Mesenteric fat pad (tissue), 1 donor: ENCODE data around the gene DKC1. TPM values are rescaled to one million over a fixed set of nuclear protein-coding genes. Genes with fewer than 3 reads are reported as not detected.

ENCODE experiments used
- DNase-seq: peaks from one replicate; pipeline ENCODE4 v3.0.0-alpha.2; 2020; ENCODE audit warnings: low spot score
- long read RNA-seq: library from polyadenylated mRNA; unstranded; transcript quantifications from one replicate; pipeline ENCODE4 v2.0.0, GENCODE V29; 2020
- total RNA-seq: library from RNA; stranded (reverse); fragmentation: NEBNext Ultra II Directional; extraction: Animal tissue kit (Norgen Biotek cat#: 25700); gene quantifications from one replicate; pipeline ENCODE4 v1.2.1, GENCODE V29; 2021
- donor health status: DM: yes; HTN: yes; CAD: no.

Gene DKC1
- total RNA-seq: 46.8 TPM
- long read RNA-seq, transcript DKC1-201 (15 exons, 2,577 nt): major isoform, 51 of 234 reads
- long read RNA-seq, partial matches to known transcripts: 174 of 234 reads
- long read RNA-seq, other reads (novel, unspliced or antisense): 9 of 234 reads

DNA sequence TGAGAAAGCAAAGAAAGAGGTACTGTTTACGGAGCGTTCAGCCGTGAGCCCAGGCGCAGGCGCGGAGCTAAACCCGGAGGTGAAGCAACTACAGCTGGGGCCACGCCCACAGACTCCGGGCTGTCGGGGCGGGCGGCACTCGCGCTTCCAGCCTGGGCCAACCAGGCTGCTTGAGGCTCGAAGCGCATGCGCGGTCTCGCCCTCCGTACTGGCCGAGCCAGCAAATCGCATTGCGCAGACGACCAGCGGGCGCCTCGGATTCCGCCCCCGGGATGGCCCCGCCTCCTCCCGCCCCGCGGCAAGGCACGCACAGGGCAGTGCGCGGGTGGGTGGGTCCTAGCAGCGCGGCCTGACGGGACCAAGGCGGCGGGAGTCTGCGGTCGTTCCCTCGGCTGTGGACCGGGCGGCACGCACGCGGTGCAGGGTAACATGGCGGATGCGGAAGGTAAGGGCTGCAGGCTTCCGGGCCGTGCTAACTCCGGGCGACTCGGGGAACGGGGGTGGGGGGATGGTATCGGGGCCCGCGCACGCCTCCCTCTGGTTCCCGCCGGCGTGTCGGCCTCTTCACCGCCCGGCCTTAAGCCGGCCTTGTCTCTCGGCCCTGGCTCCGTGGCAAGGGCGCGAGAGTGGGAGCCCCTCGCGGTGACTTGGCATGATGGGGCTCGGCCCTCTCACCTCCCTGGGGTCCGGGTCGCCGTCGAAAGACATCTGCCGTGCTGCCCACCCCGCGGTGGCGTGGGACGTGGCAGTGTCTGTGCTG lies at the start of gene DKC1:
Gene DKC1 (plus strand): TSS at position 328 of the 760 bp plus-strand sequence. CDS start 102 bp downstream, at position 430.
- DNase-seq: peak; percentile 98

DNA sequence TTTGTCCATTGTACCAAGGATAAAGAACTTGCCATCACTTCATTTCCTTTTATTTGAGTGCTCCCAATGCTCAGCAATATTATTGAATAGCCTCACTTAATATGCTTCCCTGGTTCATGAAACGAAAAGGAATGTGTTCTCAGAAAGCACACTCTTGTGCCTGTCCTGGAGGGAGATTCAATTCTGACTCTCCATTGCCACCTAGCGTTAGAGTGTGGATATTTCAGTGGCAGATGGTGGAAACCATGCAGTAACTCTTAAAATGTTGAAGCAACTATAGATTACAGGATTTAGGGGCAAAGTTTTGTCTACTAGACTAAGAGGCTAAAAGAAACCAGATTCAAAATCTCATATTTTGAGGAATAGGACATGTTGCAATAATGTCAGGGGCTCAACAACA lies 47.7 kb upstream of the DKC1 start:
- no peak for DNase-seq

DNA sequence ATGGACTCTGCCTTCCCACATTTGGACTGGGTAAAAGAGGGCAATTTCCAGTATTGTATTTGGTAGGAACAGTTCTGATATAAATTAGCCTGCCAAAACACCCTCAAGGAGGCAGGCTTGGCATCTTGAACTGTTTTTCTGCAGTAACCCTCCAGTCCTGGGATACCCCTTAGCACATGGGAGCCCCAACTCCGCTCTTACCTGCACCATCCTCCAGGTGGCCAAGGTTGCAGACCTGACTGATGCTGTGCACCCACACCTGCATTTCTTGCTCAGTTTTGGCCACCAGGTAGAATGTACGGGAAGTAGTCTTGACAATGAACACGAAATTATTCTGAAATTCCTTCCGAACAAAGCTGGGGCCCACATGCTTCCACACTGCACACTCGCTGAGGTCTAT lies 46.8 kb upstream of the DKC1 start:
- DNase-seq: no peak

DNA sequence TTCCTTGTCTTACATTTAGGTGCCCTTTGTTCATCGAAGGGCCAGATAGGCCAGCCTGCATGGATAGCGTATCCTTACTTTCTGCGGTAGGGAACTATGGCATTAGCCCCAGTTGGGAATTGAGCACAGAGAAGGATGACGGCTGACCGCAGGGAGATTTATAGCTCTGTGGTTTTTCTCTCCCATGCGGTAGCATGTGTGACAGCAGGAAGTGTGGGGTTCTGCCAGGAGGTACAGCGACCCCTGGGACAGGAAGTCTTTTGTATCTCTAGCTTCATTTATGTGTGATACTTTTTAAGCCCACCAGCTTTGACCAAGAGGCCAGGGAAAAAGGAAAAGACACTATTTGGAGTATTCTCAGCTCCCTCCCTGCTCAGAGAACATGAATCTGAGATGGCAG lies 44.8 kb upstream of the DKC1 start:
- no peak for DNase-seq

DNA sequence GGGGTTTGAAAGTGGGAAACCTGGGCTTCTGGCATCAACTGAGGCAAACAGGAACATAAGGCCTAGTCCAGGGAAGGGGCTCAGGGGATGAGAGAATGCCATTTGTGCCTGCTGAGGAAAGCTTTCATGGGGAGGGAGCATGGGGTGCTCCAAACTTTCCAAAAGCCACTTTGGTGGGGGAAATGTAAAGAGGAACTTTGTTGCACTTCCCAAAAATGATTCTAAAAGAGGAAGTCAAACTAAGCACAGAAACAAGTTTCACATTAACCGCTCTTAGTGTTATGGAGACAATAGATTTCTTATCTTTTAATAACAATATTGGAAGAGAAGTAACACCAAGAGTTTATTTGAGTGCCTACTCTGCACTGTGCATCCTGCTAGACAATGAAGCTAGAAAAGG lies 44.0 kb upstream of the DKC1 start:
- DNase-seq: no peak

DNA sequence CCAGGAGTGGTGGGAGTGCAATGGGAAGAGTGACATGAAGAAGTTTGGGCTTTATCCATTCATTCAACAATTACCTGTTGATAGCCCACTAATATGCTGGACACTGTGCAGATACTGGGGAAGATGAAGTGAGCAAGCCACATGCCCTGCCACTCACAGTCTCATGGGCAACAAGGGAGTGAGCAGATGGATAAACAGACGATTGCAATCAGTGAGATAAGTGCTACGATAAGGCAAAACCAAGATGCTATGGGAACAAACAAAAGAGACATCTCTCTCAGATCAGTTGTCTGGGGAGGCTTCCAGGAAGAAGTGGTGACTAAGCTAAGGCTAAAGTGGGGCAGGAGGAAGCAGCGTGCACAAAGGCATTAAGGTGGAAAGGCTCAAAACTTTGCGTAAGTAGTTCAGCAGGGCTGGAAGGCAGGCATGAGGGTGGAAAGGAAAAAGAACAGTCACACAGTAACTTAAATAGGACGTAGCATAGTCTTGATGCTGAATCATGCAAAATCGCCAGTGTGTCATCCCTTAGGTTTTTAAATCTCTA lies 43.5 kb upstream of the DKC1 start:
- no peak for DNase-seq

DNA sequence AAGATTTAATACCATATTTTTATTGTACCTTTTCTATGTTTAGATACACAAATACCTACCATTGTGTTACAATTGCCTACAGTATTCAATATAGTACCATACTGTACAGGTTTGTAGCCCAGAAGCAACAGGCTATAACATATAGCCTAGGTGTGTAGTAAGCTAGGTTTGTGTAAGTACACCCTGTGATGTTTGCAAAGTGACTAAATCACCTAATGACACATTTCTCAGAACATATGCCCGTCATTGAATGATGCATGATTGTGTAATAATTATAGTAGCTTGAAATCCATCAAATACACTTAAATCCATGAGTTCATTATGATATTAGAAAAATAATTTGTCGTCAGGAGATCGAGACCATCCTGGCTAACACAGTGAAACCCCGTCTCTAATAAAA lies 42.6 kb upstream of the DKC1 start:
- no peak for DNase-seq

DNA sequence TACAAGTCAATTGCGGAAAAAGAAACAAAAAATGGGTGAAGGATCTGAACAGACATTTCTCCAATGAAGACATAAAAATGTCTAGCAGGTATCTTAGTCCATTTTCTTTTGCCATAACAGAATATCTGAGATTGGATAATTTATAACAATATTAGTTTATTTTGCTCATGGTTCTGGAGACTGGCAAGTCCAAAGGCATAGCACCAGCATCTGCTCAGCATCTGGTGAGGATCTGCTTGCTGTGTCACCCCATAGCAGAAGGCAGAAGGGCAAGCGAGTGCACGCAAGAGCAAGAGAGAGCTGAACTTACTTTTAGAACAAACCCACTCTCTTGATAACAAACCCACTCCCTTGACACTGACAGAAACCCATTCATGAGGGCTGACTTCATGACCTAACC lies 41.5 kb upstream of the DKC1 start:
- no peak for DNase-seq

DNA sequence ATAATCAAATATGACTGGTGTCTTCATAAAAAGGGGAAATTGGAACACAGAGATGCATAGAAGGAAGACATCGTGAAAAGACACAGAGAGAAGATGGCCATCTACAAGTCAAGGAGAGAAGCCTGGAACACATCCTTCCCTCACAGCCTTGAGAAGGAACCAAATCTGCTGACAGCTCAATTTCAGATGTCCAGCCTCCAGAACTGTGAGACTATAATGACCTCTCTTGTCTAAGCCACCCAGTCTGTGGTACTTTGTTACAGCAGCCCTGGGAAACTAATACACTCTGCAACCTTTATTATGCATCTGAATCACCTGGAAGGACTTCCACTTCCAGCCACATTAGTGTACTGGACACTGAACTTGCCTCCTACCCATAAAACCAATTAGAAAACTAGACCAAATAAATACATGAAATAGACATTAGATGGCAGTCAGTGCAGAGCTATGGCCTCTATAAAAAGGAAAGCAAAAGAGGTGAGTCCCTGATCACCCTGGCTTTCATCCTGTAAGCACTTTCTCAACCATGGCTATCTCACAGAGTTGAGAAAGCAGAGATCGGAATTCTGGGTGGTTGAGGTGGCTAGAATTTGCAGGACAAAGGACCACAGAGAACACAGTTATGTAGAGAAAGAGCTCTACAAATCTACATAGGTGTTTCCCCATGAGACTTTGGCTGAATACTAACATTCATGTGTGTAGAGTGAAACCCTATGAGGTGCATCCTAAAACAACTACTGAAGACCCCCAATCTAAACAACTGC lies 37.5 kb upstream of the DKC1 start:
- DNase-seq: no peak

DNA sequence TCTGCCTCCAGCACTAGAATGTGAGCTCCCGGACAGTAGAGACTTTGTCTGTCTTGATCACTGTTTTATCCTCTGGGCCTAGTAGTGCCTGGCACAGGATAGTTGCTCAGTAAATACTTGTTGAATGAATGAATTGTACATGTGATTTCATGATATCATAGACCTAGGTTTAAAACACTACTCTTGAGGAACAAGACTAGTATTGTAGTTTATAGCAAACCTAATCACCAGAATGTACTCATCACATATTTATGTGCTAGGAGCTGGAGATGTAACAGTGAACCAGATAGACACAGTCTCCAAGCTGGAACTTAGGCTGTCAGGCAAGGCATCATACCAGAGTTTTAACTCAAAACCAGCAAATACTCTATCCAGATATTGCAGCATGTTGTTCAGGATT lies 35.2 kb upstream of the DKC1 start:
- DNase-seq: no peak

DNA sequence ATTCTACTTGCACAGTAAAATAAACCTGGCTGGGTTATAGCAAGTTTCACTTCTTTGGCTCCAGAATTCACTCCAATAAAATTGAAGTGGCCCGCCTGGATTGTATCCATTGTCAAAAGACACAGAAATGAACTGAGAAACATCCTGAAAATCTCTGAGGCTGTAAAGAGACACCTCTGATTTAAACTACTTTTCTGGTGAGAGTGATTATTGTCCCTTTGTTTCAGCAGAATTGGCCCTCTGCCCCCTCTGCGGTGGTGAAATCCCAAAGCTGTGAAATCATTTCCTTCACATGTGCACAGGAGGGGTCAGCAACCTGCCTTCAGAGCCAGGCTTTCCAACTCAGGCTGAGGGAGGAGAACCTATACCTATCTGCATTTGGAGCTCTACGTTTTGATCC lies 34.8 kb upstream of the DKC1 start:
- no peak for DNase-seq

DNA sequence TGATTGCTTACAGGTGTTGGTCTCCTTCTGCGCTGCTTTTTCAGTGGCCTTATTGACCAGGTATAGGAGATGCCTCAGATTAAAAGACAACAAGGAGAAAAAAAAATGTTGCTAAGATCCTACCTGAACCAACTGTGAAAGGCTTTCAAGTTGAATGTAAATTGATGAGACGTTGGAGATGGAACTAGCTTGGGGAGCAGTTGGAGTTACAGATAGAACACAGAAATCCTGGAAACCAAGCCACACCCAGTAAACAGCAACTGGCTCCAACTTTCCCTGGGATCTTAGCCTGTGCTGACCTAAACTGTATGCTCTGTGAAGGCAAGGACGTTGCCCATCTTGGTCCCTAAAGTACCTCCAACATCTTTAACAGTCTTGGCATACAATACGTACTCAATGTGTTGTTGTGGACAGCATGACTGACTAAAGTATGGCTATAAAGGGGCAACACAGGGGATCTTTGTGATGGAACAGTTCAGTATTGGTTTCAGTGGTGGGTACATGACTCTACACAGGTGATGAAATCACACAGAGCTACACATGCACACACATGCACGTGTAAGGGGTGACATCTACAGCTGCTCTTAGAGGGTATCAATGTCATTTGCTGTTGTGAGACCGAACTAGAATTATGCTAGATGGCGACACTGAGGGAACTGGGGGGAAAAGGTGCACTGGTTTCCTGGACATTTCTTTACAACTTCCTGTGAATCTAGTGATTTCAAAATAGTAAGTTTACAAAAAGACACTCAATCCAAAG lies 34.1 kb upstream of the DKC1 start:
- no peak for DNase-seq

DNA sequence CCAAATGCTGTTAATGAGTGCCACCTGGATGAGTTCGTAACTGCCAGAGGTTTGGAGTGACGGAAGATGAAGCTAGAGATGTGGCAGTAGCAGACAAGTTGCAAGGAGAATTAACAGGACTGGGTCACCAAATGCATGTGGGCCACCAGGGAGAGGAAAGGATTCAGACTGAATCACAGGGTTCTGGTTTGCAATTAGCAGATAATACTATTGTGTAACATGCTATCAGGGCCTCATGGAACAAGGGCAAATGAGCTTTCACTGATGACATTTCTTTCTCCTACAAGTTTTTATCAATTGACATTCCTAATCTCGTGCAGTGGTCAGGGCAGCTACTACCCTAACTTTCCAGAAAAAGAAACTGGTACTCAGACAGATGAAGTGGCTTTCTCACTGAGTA lies 33.2 kb upstream of the DKC1 start:
- no peak for DNase-seq

DNA sequence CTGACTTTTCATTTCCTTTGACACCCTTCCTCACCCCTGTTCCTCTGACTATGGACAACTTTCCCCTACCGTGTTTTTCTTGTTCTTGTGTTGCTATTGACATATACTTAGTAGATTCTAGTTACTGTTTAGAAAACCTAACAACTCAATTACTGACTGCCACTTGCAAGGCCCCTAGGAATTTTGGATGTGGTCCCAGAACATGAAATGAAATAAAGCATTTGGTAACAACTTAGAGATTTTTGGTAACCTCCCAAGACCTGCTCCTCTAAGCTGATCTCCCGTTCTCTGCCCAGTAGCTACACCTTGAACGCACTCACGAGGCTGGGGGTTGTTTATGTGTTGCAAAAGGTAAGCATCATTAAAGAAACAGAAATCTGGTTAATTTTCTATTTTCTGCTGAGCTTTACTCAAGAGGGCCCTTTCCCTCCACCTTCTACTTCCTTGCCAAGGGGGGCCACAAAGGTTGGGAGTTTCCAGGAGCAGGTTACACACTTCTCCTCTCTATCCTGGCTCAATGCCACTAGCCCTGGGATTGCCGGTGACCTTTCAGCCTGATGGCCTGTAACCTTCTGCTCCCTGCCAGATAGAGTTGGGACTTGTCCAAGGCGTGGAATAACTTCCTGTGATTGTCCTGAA lies 32.3 kb upstream of the DKC1 start:
- no peak for DNase-seq

DNA sequence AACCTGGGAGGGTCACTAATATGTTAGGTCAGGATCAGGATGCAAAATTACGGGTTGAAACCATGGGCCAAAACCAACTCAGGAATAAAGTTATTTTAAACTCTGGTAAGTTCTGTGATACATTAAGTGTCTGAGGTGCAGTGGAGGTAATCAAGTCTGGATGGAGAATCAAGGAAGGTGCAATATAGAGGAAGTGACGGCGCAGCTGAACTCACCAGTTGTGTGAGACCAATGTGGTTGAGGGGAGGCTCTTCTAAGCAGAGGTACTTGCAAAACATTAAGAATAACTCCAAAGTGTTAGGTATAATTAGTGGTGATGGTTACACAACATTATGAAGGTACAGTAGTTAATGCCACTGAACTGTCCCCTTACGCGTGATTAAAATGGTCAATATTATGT lies 31.5 kb upstream of the DKC1 start:
- no peak for DNase-seq

DNA sequence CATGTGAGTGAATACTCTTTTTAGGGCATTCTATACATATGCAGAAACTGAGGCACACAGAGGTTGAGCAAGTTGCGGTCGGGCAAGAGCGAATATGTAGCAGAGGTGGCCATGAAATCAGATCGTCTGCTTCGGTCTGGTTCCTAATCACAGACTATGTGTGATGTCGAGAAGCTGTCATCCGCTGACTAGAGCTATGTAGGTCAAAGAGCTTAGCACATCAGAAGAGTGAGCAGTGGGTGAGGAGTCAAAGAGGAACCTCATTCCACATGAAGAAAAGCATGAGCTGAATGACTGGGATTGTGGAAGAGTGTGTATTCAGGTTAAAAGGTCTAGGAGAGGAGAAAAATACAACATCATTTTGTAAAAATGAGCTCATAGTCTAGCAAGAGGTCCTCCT lies 30.8 kb upstream of the DKC1 start:
- DNase-seq: no peak

DNA sequence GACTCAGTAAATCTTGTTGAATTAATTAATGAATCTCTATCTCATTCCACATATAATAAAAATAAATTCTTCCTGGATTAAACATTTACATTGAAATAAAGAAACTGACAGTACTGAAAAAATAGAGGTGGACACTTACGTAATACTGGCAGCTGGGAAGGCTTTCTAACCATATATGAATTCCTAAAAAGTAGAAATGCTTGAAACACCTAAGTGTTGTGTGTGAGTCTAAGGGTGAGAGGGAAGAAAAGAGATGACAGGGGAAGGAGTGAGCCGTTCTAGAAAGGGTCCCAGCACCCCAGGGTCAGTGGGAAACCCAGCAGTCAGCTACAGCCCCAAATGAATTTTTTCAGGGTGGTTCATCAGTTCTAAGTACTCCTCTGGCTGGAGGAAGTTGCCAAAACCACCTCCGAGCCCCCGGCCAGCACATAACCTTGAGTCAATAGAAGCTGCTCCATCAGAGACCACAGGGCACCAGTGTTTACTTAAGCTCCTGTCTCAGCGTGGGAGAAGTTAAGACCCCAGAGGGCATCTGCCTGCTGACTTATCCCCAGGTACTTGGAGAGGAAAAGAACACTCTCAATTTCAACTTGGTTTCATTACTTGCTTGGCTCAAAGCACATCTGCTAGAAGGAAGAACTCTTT lies 30.1 kb upstream of the DKC1 start:
- no peak for DNase-seq

DNA sequence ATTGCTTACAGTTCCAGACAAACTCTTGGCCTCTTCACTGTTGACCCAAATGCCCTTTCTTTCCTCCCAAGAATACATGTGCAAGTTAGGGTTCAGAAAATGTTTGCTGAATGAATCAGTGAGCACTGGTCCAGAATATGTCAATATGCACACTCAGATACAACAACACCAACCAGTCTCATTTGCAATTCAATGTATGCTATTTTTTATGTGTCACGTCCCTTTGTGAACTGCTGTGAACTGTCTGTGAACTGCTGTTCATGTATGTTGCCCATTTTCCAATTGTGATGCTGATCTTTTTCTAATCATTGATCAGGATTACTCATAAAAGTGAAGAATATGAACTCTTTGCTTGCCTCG lies 29.6 kb upstream of the DKC1 start:
- DNase-seq: no peak

DNA sequence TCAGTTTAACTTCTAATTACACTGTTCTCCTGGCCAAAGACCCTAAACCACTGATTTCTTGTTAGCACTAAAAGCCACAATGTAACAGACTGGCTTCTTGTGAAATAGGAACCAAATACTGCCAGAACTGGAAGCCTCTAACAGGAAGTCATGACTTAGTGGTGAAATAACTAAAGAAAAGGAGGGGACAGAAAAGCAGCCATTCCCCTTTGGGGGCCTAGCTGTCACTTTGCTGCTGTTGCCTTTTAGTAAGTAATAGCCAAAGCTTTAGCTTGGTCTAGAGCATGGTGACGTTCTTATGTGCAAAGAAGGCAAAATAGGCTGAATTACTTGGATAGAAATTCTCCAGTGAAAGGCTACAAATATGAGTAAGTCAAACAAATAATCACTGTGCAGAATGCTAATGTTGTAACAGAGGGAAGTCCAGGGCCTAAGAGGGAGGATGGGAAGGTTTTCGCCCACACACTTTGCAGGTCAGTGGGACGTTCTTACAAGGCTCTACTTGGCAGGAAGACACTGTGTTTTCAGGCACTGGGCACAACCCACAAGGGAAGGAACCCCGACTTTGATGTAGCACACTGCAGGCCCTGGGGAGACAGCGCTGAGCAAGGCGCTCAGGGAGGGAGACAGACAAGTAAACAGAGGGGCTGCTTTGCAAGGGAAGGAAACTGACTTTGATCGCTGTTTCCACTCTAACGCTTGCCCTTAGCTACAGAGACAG lies 28.4 kb upstream of the DKC1 start:
- no peak for DNase-seq
